NCI-H2107 treated with DMSO at 0.1 percent for 48 hours (cell line): ENCODE measurements around the gene ABCA8.
"Not testable (repeated sequence)": the region's sequence is repeated elsewhere in the genome, so short reads cannot be mapped to it uniquely, and the experiment has no call there.

Source experiments
- DNase-seq: peaks from one replicate; lab custom pipeline; 2025; ENCODE audit not compliant: unreplicated experiment; lab: John Stamatoyannopoulos, UW

Gene ABCA8

DNA sequence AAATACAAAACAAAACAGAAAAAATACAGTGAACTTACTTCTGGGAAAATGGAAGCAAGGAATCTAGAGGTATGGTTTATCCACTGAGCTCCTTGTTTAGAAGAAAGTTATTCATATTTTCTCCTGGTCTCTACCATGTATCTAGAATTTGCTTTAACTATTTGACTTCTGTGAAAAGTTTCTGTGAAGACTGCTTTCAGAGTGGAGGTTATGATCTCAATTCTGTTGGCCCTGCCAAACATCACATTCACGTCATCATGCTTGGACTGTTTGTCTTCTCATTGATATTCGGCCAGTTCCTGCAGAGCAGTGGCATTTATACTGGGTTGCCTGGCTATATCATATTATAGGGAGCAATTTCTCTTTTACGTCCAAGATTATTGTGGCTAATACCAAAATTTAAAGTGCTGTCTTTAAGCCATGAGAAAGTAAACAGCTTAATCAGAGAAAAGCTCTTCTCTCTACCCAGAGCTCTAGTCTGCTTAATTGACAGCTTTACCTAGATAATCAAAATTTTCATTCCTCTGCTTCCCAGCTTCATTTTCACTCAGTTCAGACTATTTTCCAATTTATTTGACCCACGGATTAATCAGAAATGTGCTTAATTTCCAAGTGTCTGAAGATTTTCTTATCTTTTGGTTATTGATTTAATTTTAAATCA is at the start of gene ABCA8:
ABCA8 (minus strand) TSS at position 212 of the 661 bp plus-strand sequence. CDS start 13,358 bp downstream, outside the sequence.
- no peak for DNase-seq

GRCh38 chr17:69004759-69005158 is 49.6 kb upstream of the ABCA8 start:
- DNase-seq: not testable (repeated sequence)

DNA sequence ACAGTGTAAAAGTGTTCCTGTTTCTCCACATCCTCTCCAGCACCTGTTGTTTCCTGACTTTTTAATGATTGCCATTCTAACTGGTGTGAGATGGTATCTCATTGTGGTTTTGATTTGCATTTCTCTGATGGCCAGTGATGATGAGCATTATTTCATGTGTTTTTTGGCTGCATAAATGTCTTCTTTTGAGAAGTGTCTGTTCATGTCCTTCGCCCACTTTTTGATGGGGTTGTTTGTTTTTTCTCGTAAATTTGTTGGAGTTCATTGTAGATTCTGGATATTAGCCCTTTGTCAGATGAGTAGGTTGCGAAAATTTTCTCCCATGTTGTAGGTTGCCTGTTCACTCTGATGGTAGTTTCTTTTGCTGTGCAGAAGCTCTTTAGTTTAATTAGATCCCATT is 44.6 kb upstream of the ABCA8 start:
- DNase-seq: not testable (repeated sequence)

- DNase-seq: no peak
These were observed 37.9 kb upstream of the ABCA8 start for GRCh38 chr17:68993112-68993511.

- DNase-seq: no peak
These were observed 32.8 kb upstream of the ABCA8 start for GRCh38 chr17:68987966-68988365.

GRCh38 chr17:68981288-68981687 is 26.1 kb upstream of the ABCA8 start:
- DNase-seq: no peak

DNA sequence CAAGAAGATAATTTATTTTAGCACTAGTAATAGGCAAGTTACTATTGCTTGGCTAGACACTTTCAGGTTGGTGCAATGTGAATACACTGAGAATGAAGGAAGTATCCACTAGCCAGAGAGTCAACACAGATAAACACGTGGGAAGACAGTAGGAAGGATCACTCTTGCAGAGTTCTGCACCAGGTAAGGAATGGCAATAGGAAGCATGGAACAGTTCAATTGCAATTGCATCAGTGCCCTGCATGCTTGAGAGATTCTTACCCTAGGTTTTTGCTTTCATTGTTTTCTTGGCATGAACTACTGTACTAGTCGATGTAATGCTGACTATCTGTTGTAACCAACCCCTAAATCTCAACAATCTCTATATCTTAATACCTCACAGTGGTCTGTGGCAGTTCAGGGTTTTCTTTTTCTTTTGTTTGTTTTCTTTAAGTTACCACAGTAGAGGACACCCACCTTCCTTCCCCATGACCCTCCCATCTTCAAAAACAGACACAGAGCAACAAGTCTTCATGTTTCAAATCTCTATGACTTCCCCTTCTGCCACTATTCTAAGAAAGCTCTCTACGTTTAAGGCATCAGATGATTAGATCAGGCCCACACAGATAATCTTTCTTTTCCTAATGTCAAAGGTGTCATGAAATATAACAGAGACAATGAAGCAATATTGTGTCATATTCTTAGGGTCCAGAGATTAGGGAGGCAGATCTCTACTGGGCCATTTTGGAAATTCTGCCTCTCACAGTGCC is 18.1 kb upstream of the ABCA8 start:
- DNase-seq: no peak

DNA sequence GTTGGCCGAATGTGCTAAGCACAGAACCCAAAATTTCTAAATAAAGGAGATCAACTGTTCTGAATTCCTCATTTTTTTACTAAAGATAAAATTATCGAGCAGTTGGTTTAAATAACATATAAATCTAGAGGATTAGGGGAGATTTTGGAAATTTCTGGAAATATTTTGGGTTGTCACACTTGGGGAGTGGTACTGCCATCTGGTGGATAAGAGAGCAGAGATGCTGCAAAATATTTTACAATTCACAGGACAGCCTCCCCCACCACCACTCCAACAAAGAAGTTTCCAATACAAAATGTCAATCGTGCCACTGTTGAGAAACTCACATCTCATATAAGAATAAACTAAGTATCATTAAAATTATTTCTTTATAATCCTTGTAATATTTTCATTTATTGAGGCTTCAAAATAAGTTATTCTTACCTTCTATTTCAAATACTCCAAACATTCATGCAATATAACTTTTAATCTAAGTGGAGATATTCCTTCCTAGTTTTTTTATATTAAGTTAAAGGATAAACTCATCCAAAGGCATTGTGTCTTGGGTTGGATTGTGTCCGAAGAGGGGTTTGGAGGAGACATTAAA is 17.0 kb upstream of the ABCA8 start:
- no peak for DNase-seq

DNA sequence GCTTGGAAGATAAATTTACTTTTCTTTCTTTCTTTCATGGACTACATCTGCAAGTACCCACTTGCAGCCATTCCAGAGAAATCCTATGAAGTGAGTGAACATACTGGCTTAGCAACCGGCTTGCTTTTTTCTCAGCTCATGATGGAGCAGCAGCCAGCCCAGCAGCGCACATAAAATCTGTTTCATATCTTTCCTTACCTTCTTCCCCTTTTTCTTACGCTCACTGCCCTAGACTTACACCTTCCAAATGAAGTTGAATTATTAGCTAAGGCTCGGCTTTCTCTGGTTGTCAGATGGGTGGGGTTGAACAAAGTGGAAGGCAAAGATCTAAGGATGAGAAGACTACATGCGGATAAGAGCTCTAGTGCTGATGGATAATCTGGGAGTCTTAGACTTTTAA is 13.9 kb upstream of the ABCA8 start:
- DNase-seq: no peak

DNA sequence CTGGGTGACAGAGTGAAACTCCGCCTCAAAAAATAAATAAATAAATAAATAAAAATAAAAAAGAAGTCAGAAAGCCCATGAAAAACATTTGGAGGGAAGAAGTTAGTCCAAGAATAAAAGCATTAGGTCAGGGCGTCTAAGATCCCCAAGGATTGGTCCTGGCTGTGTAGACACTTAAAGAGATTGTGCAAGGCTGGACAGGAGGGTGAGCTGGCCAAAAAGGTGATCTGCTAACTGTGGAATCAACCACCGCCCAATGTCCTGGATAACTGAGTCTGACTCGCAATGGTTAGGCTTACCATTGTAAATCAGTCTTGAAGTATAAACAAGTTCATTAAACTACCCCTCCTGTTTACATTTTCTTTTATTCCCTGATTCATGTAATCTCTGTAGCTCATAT is 8.8 kb upstream of the ABCA8 start:
- DNase-seq: no peak

- DNase-seq: no peak
These were observed 6.2 kb upstream of the ABCA8 start for GRCh38 chr17:68961214-68961882.

DNA sequence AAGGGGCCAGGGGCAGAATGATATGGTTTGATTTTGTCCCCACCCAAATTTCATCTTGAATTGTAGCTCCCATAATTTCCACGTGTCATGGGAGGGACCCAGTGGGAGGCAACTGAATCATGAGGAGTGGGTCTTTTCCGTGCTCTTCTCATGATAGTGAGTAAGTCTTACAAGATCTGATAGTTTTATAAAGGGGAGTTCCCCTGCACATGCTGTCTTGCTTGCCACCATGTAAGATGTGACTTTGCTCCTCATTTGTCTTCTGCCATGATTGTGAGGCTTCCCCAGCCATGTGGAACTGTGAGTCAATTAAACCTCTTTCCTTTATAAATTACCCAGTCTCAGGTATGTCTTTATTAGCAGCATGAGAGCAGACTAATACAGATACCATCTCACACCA is 3.9 kb upstream of the ABCA8 start:
- DNase-seq: not testable (repeated sequence)

DNA sequence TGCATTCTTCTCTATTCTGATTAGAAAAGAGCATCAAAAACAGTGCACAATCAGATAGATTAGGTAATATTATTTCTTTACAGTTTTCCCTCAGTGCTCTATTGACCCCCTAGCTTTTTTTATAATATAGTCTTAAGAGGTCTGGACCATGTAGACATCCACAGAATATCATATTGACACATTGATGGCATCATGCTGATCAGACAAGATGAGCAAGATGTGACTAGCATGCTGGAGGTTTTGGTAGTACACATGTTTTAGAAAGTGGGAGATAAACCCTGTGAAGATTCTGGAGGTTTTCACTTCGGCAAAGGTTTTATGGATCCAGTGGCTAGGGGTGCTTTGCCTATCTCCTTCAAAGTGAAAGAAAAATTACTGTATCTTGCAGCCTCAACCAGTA is 2.8 kb upstream of the ABCA8 start:
- no peak for DNase-seq

DNA sequence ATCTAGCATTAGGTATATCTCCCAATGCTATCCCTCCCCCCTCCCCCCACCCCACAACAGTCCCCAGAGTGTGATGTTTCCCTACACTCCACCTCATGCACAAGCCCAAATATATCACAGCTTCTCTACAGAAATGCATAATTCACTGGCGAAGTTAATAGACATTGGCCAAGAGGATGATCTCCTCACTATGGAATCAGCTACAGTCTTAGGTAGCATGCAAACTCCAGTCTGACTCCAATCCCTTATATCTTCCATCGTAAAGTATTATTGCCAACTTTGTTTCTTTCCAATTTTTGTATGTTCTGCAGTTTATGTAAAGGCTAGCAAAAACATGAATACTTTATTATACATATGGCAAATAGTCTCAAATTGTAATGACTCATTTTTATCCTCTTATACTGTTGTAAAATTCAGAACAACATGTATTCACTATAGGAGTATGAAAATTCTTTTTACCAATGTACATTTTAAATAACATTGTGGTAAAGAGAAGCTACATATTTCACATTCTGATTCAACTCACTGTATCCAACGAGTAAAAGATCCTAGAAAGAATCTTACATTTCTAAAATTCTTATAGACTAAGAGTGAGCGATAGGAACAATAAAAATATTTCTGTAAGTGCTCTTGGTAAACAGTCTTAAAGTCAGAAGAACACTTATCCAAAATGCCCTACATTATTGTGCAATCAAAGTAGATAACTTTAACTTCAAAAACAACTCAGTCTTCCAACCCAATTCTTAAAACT is 871 bp downstream of the ABCA8 start:
- DNase-seq: no peak

DNA sequence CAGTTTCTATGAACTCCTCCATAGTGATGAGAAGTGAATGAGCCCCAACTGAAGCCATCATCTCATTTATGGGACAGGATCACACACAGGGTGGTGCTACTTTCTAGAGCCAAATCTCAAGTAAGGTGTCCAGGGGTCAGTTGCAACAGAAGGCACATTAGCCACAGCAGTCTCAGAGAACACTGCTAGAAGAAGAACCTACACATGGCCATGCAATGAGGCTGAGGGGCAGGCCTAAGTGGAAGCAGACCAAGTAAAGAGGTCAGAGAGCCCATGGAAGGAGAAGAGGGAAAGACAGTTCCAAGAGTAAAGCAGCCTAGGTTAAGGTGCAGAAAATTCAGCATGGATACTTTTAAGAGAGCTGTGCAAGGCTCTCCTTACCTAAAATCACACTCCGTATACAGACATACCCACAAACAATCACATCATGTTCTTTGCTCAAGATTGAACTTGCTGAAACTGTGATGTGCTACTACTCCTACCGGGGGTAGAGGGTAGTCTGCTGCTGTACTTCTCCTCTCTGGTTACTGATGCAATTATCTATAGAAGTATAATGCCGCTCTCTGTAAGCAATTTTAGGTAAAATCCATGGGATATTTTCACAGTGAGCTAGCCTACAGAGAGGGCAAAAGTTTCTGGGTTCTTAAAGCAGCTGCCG is 1.7 kb downstream of the ABCA8 start:
- no peak for DNase-seq

DNA sequence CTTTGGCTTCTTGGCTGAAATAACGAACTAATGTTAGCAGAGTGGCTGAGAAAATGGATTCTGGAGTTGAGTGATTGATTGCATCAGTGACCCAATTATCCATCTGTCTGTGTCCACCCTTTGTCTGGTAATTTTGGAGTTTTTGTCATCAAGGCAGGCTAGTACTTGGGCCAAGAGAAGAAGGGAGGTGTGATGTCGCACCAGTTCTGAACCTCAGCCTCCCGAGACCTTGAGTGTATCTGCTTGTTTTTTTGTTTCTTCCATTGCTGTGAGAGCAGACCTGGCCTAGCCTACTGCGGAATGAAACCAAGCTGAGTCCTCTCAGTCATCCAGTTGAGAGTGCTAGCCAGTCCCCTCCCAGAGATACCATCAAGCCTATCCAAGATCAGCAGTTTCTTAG is 4.5 kb downstream of the ABCA8 start:
- no peak for DNase-seq

DNA sequence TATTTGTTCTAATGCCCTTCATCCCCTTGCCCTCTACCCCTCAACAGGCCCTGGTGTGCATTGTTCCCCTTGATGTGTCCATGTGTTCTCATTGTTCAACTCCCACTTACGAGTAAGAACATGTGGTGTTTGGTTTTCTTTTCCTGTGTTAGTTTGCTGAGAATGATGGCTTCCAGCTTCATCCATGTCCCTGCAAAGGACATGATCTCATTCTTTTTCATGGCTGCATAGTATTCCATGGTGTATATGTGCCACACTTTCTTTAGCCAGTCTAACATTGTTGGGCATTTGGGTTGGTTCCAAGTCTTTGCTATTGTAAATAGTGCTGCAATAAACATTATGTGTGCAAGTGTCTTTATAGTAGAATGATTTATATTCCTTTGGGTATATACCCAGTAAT is 7.3 kb downstream of the ABCA8 start:
- DNase-seq: not testable (repeated sequence)

DNA sequence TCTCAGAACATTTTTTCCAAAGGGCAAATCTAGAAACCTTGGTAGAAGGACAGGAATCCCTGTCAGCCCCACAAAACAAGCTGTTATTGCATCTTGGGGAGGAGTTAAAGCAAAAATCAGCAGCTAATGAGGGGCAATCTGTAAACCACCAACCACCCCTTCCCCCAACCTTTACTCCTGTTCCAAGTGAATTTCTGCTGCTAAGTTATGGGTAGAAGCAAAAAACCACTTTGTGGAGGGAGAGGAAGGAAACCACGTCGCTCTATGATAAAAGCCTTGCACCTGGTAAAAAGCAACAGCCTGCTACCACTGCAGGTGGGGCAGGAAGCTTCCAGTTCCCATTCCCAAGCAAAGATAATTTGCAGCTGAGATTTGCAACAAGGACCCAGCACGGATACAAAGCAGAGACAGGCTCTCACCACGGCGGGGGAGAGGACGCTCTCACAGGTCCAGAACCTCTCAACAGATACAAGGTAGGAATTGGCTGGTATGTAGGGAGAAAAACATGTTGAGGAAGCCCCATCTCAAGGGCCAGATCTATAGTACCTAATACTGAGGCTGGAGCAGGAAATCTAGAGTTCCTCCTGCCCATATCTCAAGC is 10.7 kb downstream of the ABCA8 start:
- no peak for DNase-seq

GRCh38 chr17:68943812-68944182 is 11.4 kb downstream of the ABCA8 start:
- not testable (repeated sequence) for DNase-seq

GRCh38 chr17:68943123-68943811 is 11.9 kb downstream of the ABCA8 start:
- DNase-seq: no peak
